ENCODE data around the gene EVI5. TPM values are rescaled to one million over a fixed set of nuclear protein-coding genes. Genes with fewer than 3 reads are reported as not detected.
"Not testable (repeated sequence)": the region's sequence is repeated elsewhere in the genome, so short reads cannot be mapped to it uniquely, and the experiment has no call there.

The EVI5 gene
- total RNA-seq, 1 donor from 2014 or later, result 33.0 TPM

- no peak overlapping the region for H3K27ac Mint-ChIP-seq (ENCODE audit: unreplicated experiment)
- DNase-seq (ENCODE audit: low spot score), result no peak
- peak; percentile 49 for TF ChIP-seq CTCF (IDR thresholded peaks at IDR 0.05; ENCODE audit: unreplicated experiment)
- H3K27me3 Mint-ChIP-seq (ENCODE audit: unreplicated experiment), result no peaks in the 10 kb centered on the region
- H3K4me1 Mint-ChIP-seq (ENCODE audit: unreplicated experiment), result no peaks in the 10 kb centered on the region
- H3K36me3 Mint-ChIP-seq (ENCODE audit: low read depth, unreplicated experiment), result peaks cover 3% of the 10 kb centered on the region
- H3K9me3 Mint-ChIP-seq (ENCODE audit: unreplicated experiment), result no peaks in the 10 kb centered on the region
- no peak overlapping the region for H3K4me3 Mint-ChIP-seq (ENCODE audit: unreplicated experiment)
Observed at GRCh38 chr1:92599184-92599583, 185.7 kb downstream of the EVI5 start.

GRCh38 chr1:92589361-92589760, 195.5 kb downstream of the EVI5 start:
- not testable (repeated sequence) for H3K4me1 Mint-ChIP-seq (ENCODE audit: unreplicated experiment); H3K9me3 Mint-ChIP-seq (ENCODE audit: unreplicated experiment); H3K27ac Mint-ChIP-seq (ENCODE audit: unreplicated experiment); DNase-seq (ENCODE audit: low spot score); H3K27me3 Mint-ChIP-seq (ENCODE audit: unreplicated experiment)
- Mint-ChIP-seq H3K4me3 (ENCODE audit: unreplicated experiment) (peak overlapping the region; percentile 76), H3K36me3 (ENCODE audit: low read depth, unreplicated experiment) (peaks cover 21% of the 10 kb centered on the region)

- Mint-ChIP-seq H3K36me3 (ENCODE audit: low read depth, unreplicated experiment) (peaks cover 21% of the 10 kb centered on the region), H3K9me3 (ENCODE audit: unreplicated experiment) (peaks cover 5% of the 10 kb centered on the region), H3K4me3 (ENCODE audit: unreplicated experiment) (no peak overlapping the region), H3K27ac (ENCODE audit: unreplicated experiment) (no peak overlapping the region), H3K4me1 (ENCODE audit: unreplicated experiment) (no peaks in the 10 kb centered on the region), H3K27me3 (ENCODE audit: unreplicated experiment) (peaks cover 2% of the 10 kb centered on the region)
- TF ChIP-seq CTCF (IDR thresholded peaks at IDR 0.05; ENCODE audit: unreplicated experiment), result no peak
- no peak for DNase-seq (ENCODE audit: low spot score)
Observed at GRCh38 chr1:92587445-92587844, 197.5 kb downstream of the EVI5 start.

GRCh38 chr1:92585831-92586230, 199.1 kb downstream of the EVI5 start:
- DNase-seq (ENCODE audit: low spot score), result no peak
- H3K27ac Mint-ChIP-seq (ENCODE audit: unreplicated experiment), result no peak overlapping the region
- H3K27me3 Mint-ChIP-seq (ENCODE audit: unreplicated experiment), result no peaks in the 10 kb centered on the region
- H3K4me3 Mint-ChIP-seq (ENCODE audit: unreplicated experiment), result no peak overlapping the region
- TF ChIP-seq CTCF (IDR thresholded peaks at IDR 0.05; ENCODE audit: unreplicated experiment), result no peak
- no peaks in the 10 kb centered on the region for H3K4me1 Mint-ChIP-seq (ENCODE audit: unreplicated experiment)
- peaks cover 21% of the 10 kb centered on the region for H3K36me3 Mint-ChIP-seq (ENCODE audit: low read depth, unreplicated experiment)
- peaks cover 5% of the 10 kb centered on the region for H3K9me3 Mint-ChIP-seq (ENCODE audit: unreplicated experiment)

- H3K4me1 Mint-ChIP-seq (ENCODE audit: unreplicated experiment); H3K4me3 Mint-ChIP-seq (ENCODE audit: unreplicated experiment); H3K27me3 Mint-ChIP-seq (ENCODE audit: unreplicated experiment); DNase-seq (ENCODE audit: low spot score); H3K9me3 Mint-ChIP-seq (ENCODE audit: unreplicated experiment); H3K27ac Mint-ChIP-seq (ENCODE audit: unreplicated experiment): not testable (repeated sequence)
- H3K36me3 Mint-ChIP-seq (ENCODE audit: low read depth, unreplicated experiment), result peaks cover 11% of the 10 kb centered on the region
Observed at GRCh38 chr1:92584810-92585209, 200.1 kb downstream of the EVI5 start.

- Mint-ChIP-seq H3K36me3 (ENCODE audit: low read depth, unreplicated experiment) (peaks cover 7% of the 10 kb centered on the region), H3K9me3 (ENCODE audit: unreplicated experiment) (peaks cover 4% of the 10 kb centered on the region), H3K27ac (ENCODE audit: unreplicated experiment) (no peak overlapping the region), H3K4me1 (ENCODE audit: unreplicated experiment) (no peaks in the 10 kb centered on the region), H3K4me3 (ENCODE audit: unreplicated experiment) (no peak overlapping the region), H3K27me3 (ENCODE audit: unreplicated experiment) (no peaks in the 10 kb centered on the region)
- DNase-seq (ENCODE audit: low spot score), result no peak
- no peak for TF ChIP-seq CTCF (IDR thresholded peaks at IDR 0.05; ENCODE audit: unreplicated experiment)
Observed at GRCh38 chr1:92583821-92584760, 200.8 kb downstream of the EVI5 start.
